ENCODE results near the gene CAPN2. TPM values are rescaled to one million over a fixed set of nuclear protein-coding genes. Genes with fewer than 3 reads are reported as not detected.

Gene CAPN2
- total RNA-seq, 4 donors from 2014 or later, result 143 to 276 (median 202) TPM

DNA sequence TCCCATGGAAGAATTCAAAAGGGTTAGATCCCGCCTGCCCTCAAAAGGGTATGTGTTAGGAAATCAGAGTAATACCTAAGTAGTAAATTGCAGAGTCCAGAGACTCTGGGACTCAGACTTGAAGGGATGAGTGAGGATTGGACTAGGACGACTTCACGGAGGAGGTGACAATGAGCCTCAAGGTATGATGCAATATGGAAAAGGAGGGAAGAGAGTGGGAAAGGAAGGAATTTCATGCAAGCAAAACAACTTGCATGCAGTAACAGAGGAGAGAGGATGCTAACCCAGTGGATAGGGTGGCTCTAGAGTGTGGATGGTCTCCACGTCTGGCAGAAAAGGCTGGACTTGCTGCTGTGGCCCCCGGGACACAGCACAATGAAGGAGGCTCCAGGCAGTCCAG lies 4.8 kb downstream of the CAPN2 start:
- peaks cover 0 to 5% (median 0%) of the 10 kb centered on the region in 4 donors for H3K9me3 ChIP-seq
- peaks cover 0 to 21% (median 0%) of the 10 kb centered on the region in 3 donors for H3K36me3 ChIP-seq
- no peak overlapping the region for H3K4me3 ChIP-seq
- H3K4me1 ChIP-seq, result peaks cover 8 to 66% (median 31%) of the 10 kb centered on the region in 4 donors
- TF ChIP-seq, protein P1, sequence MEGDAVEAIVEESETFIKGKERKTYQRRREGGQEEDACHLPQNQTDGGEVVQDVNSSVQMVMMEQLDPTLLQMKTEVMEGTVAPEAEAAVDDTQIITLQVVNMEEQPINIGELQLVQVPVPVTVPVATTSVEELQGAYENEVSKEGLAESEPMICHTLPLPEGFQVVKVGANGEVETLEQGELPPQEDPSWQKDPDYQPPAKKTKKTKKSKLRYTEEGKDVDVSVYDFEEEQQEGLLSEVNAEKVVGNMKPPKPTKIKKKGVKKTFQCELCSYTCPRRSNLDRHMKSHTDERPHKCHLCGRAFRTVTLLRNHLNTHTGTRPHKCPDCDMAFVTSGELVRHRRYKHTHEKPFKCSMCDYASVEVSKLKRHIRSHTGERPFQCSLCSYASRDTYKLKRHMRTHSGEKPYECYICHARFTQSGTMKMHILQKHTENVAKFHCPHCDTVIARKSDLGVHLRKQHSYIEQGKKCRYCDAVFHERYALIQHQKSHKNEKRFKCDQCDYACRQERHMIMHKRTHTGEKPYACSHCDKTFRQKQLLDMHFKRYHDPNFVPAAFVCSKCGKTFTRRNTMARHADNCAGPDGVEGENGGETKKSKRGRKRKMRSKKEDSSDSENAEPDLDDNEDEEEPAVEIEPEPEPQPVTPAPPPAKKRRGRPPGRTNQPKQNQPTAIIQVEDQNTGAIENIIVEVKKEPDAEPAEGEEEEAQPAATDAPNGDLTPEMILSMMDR (IDR thresholded peaks at IDR 0.05), result no peak
- no peak for TF ChIP-seq POLR2A (IDR thresholded peaks at IDR 0.05)
- peak overlapping the region in 2 of 4 donors; percentile 51 to 61 for H3K27ac ChIP-seq
- H3K27me3 ChIP-seq, result no peaks in the 10 kb centered on the region
- DNase-seq, result no peak

DNA sequence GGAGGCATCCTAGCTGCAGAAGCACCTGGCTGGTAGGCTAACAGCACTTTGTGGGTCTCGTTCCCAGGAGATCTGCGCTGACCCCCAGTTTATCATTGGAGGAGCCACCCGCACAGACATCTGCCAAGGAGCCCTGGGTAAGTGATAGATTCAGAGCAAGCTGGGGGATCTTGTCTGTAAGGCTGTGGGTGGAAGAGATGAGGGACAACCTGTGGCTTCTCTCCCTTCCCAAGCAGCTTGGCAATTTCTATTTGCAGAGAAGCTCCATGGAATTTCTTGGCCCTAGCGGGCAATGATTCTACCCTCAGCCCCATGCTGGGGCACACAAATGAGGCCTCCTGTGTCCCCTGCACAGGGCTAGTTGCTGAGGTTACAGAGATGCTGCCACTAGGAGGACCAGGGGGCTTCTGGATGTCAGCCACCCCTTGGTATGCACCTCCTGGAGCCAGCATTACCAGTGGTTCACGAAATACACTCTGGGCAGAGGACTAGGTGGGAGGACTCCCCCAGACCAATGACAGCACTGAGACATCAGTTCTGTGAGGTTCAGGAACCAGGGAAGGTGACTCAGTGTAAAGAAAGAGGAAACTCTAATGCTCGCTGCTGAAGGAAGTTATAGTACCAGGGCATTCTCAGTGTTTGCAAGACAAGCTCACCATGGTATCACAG lies 5.5 kb downstream of the CAPN2 start:
- Histone ChIP-seq H3K4me1 (peaks cover 8 to 66% (median 31%) of the 10 kb centered on the region in 4 donors), H3K4me3 (no peak overlapping the region), H3K27ac (no peak overlapping the region), H3K27me3 (no peaks in the 10 kb centered on the region), H3K9me3 (no peaks in the 10 kb centered on the region), H3K36me3 (peaks cover 0 to 21% (median 0%) of the 10 kb centered on the region in 3 donors)
- TF ChIP-seq, protein P1 (IDR thresholded peaks at IDR 0.05), result no peak
- no peak for TF ChIP-seq POLR2A (IDR thresholded peaks at IDR 0.05)
- no peak for DNase-seq

- Histone ChIP-seq H3K4me3 (no peak overlapping the region), H3K9me3 (no peaks in the 10 kb centered on the region), H3K27ac (peak overlapping the region in 1 of 4 donors; percentile 6), H3K36me3 (peaks cover 0 to 21% (median 0%) of the 10 kb centered on the region in 3 donors), H3K27me3 (no peaks in the 10 kb centered on the region), H3K4me1 (peaks cover 8 to 66% (median 28%) of the 10 kb centered on the region in 4 donors)
- DNase-seq, result no peak
- TF ChIP-seq, protein P1 (IDR thresholded peaks at IDR 0.05), result no peak
- no peak for TF ChIP-seq POLR2A (IDR thresholded peaks at IDR 0.05)
These were observed 6.5 kb downstream of the CAPN2 start for GRCh38 chr1:223718850-223719249.

DNA sequence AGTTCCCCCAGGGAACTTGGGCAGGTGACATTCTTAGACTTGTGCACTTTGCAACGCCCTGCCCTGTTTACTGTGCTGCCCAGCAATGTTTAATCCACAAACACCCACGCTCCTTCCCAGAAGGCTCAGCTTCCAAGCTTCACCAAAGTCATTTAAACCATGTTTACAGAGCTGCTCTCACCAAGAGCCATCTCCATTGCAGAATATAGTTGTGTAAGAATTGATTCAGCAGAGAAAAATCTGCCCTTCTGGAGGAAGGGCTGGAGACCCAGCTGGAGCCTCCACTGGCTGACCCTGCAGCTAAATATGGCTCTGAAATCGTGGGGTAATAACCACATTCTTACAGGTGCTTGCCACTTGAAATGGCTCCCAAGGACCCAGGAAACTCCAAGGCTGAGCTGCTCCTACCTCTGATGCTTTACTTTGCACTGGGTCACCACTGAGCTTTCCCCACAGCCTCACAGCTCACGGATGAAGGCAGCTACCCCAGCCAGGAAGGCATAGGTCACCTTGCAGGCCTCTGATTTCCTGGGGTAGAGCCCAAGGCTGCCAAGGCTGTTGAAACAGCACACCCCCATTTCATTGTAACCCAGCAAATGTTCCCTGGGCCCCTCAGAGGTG lies 8.7 kb downstream of the CAPN2 start:
- no peak for TF ChIP-seq POLR2A (IDR thresholded peaks at IDR 0.05)
- TF ChIP-seq, protein P1 (IDR thresholded peaks at IDR 0.05), result no peak
- H3K4me3 ChIP-seq, result no peak overlapping the region
- peaks cover 5 to 56% (median 19%) of the 10 kb centered on the region in 4 donors for H3K4me1 ChIP-seq
- no peaks in the 10 kb centered on the region for H3K27me3 ChIP-seq
- H3K36me3 ChIP-seq, result peaks cover 0 to 27% (median 0%) of the 10 kb centered on the region in 3 donors
- DNase-seq, result peak in 1 of 3 donors; percentile 71
- H3K27ac ChIP-seq, result peak overlapping the region; percentile 54 to 80 (median 68)
- H3K9me3 ChIP-seq, result no peaks in the 10 kb centered on the region

DNA sequence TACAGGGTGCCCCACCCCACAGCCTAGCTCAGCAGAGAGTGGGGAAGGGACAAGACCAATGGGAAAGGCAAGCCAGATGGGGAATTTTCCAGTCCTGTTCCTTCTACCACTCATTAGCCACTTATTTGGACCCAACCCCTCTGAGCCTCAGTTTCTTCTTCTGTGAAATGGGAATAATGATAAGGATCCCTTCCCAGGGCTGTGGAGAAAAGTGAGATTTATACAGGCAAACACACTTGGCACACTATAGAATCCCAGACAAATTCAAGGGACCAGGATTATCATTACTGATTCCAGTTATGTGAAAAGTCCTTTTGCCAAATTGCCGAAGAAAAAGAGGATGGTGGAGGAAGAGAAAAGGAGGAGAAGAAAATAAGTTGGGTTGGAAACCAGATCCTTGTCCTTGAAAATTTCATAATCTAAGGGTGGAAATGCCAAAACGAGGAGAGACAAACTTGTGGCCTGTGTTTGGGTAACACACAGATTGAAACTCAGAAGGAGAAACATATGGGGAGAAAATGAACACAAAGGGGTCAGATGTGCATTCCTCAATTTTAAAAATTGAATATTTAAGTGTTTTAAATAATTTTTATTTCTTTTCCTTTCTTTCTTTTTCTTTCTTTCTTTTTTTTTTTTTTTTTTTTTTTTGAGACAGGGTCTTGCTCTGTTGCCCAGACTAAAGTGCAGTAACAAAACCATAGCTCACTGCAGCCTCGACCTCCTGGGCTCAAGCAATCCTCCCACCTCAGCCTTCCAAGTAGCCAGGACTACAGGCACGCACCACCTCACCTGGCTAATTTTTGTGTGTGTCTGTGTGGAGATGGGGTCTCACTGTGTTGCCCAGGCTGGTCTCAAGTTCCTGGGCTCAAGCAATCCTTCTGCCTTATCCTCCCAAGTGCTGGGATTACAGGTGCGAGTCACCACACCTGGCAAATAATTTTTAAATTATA lies 9.6 kb downstream of the CAPN2 start:
- H3K4me3 ChIP-seq, result no peak overlapping the region
- no peaks in the 10 kb centered on the region for H3K9me3 ChIP-seq
- TF ChIP-seq, protein P1 (IDR thresholded peaks at IDR 0.05), result no peak
- no peak for TF ChIP-seq POLR2A (IDR thresholded peaks at IDR 0.05)
- H3K36me3 ChIP-seq, result peaks cover 0 to 27% (median 0%) of the 10 kb centered on the region in 3 donors
- DNase-seq, result no peak
- H3K4me1 ChIP-seq, result peaks cover 8 to 56% (median 21%) of the 10 kb centered on the region in 4 donors
- peak overlapping the region; percentile 54 to 80 (median 68) for H3K27ac ChIP-seq
- H3K27me3 ChIP-seq, result no peaks in the 10 kb centered on the region

Data from Peyer's patch (tissue), 4 donors.